Urinary bladder (tissue), 4 donors: ENCODE results near the gene AGPS. TPM values are rescaled to one million over a fixed set of nuclear protein-coding genes. Genes with fewer than 3 reads are reported as not detected.
"Not testable (repeated sequence)": the region's sequence is repeated elsewhere in the genome, so short reads cannot be mapped to it uniquely, and the experiment has no call there.

Source experiments
- DNase-seq: peaks from one replicate; pipeline ENCODE4 v3.0.0-alpha.2; 2015; ENCODE audit errors: extremely low spot score
- H3K27ac ChIP-seq: one replicate; pipeline ENCODE4 v1.5.1; 2013; ENCODE audit warnings: low read depth, mild to moderate bottlenecking, moderate library complexity
- H3K36me3 ChIP-seq: one replicate; pipeline ENCODE4 v1.6.1; 2013; ENCODE audit warnings: mild to moderate bottlenecking, moderate library complexity; ENCODE audit not compliant: insufficient read depth
- H3K4me1 ChIP-seq: one replicate; pipeline ENCODE4 v1.6.1; 2013; ENCODE audit warnings: mild to moderate bottlenecking, moderate library complexity; ENCODE audit not compliant: insufficient read depth
- H3K4me3 ChIP-seq: one replicate; pipeline ENCODE4 v1.5.1; 2013; ENCODE audit warnings: low read depth, low read length
- WGBS: extraction: QIAGEN DNeasy Blood & Tissue Kit; methylation state at CpG from one replicate; pipeline ENCODE4 v1.1.7; 2013; 5-methylcytosine and 5-hydroxymethylcytosine counted together
- polyA plus RNA-seq: library from polyadenylated mRNA; stranded (reverse); fragments of 200-250 nt; gene quantifications from one replicate; pipeline ENCODE4 v1.2.3, GENCODE V29; 2013
- total RNA-seq: library from RNA; depleted of rRNA; stranded (reverse); fragments of >200 nt; gene quantifications from one replicate; pipeline ENCODE4 v1.2.3, GENCODE V29; 2014
- donor health status: healthy with polysubstance abuse.
- donor health status: healthy.

The AGPS gene
- total and polyA plus RNA-seq, 2 donors, result 11.2 to 69.7 TPM

DNA sequence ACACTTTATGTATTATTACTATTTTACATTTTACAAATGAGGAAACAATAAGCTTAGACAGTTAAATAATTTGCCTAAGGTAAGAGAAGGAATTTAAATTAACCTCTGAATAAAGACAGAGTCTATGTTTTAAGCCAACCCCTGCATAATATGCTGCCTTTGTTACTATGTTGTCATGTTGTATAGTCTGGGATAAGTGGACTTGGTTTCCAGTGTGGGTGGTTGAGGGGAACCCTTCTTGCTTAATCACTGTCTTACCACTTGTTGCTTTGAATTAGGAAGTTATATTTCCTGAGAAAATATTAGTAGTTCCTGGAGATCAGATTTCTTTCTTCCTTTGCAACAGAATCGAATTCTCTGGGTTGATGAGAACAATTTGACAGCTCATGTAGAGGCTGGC, 52.6 kb downstream of the AGPS start:
- 77% methylated on average over 1 of the region's 1 CpG for WGBS
- Histone ChIP-seq H3K4me3 (no peak overlapping the region), H3K4me1 (no peaks in the 10 kb centered on the region), H3K27ac (no peak overlapping the region), H3K36me3 (peaks cover 2% of the 10 kb centered on the region)
- no peak for DNase-seq

DNA sequence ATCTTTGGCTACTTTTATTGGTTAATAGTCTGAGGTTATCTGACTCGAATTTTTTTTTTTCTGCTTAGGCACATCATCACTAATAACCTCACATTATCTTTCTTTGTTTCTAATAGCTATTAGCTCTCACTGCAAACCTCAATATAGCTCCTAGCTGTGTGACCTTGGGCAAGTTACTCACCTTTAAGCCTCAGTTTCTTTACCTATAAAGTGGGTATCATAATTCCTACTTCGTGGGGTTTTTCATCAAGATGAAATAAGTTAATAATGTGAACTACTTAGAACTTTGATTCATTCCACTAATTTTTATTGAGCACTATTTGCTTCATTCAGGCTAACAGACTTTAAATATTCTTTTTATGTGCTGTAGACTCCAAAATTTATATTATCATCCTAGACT, 55.5 kb downstream of the AGPS start:
- no peak for DNase-seq
- WGBS, result 87% methylated on average over 2 of the region's 2 CpGs
- H3K4me1 ChIP-seq, result no peaks in the 10 kb centered on the region
- peaks cover 2% of the 10 kb centered on the region for H3K36me3 ChIP-seq
- H3K4me3 ChIP-seq, result no peak overlapping the region
- H3K27ac ChIP-seq, result no peak overlapping the region

DNA sequence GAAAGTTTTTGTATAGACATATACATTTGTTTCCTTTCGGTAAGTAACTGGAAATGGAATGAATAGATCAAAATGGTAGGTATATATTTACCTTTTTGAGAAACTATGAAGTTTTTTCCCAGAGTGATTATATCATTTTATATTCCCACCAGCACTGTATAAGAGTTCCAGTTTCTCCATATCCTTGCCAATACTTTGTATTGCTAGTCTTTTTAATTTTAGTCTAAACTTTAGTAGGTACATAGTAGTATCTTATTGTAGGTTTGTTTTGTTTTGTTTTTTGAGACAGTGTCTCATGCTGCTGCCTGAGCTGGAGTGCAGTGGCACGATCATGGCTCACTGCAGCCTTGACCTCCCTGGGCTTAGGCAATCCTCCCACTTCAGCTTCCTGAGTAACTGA, 56.6 kb downstream of the AGPS start:
- 98% methylated on average over 2 of the region's 2 CpGs for WGBS
- H3K4me3 ChIP-seq, result no peak overlapping the region
- H3K27ac ChIP-seq, result no peak overlapping the region
- no peak for DNase-seq
- H3K4me1 ChIP-seq, result no peaks in the 10 kb centered on the region
- H3K36me3 ChIP-seq, result peaks cover 2% of the 10 kb centered on the region

DNA sequence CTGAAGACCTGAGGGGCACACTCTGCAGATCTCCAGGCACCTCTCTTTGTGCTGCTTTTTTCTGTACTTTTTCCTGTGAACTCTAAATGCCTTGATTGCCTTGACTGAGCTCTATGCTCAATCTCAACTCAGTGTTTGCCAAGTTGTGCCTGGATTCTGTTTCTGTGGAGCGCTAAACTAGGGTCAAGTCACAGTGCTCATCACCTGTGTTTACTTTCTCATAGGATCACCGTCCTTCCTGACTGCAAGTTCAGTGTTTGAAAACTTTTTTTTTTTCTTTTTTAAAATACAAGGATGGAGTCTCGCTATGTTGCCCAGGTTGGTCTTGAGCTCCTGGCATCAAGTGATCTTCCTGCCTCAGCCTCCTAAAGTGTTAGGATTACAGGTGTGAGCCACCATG, 62.6 kb downstream of the AGPS start:
- no peak for DNase-seq

DNA sequence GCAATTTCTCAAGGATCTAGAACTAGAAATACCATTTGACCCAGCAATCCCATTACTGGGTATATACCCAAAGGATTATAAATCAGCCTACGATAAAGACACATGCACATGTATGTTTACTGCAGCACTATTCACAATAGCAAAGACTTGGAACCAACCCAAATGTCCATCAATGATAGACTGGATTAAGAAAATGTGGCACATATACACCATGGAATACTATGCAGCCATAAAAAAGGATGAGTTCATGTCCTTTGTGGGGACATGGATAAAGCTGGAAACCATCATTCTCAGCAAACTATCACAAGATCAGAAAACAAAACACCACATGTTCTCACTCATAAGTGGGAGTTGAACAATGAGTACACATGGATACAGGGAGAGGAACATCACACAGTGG, 67.2 kb downstream of the AGPS start:
- not testable (repeated sequence) for H3K4me1 ChIP-seq, H3K36me3 ChIP-seq, H3K27ac ChIP-seq, DNase-seq, H3K4me3 ChIP-seq
- 99% methylated on average over 1 of the region's 1 CpG for WGBS

More for the DNA sequence above, 62.6 kb downstream of the AGPS start:
- whole genome bisulfite sequencing, result 94% methylated on average over 3 of the region's 3 CpGs
- no peaks in the 10 kb centered on the region for H3K36me3 ChIP-seq
- no peak overlapping the region for H3K27ac ChIP-seq
- H3K4me3 ChIP-seq, result no peak overlapping the region
- H3K4me1 ChIP-seq, result no peaks in the 10 kb centered on the region

DNA sequence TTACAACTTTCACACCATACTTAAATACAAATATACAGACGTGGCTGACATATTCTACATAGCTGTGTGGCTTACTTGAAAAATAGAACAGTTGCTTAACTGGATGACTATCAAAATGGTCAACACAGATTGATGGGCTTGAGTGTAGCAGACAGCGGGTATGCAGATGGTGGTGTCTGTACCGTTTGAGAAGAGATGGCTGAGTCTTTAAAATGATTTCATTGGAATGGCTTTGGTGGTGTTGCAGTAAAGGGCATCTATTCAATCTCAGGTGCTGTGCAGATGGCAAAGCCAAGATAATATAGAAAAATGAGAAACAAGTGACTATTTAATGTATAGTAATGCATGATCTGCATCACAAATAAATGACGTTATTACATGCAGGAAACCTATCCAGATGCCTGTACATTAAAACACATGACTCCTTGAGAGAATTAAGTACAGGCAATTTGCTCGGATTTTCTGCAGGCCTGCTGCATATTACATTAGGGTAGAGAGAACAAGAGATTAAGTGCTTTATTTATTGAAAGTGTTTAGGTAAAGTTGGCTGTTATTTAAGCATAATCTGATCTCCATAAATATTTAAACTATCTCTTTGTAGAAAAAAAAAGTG, 68.5 kb downstream of the AGPS start:
- H3K36me3 ChIP-seq, result peaks cover 7% of the 10 kb centered on the region
- no peak overlapping the region for H3K4me3 ChIP-seq
- H3K4me1 ChIP-seq, result no peaks in the 10 kb centered on the region
- 87% methylated on average over 5 of the region's 5 CpGs for WGBS
- H3K27ac ChIP-seq, result no peak overlapping the region
- DNase-seq, result no peak

DNA sequence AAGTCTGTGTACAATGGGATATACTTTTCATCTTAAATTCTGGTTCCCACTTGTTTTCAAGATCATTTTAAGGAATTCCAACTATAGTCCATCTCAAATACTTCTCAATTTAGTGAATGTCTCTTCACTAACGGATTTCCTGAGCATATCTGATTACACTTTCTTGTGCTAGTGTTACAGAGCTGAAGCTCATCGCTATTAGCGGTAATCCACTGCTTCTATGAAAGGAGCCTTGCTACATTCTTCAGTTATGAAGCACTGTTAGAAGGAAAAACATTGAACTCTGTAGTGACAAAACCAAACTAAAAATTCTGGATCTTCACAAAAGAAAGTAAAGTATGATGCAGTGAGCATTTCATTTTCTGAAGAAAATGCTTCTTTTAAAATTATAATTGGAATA, 72.0 kb downstream of the AGPS start:
- H3K4me1 ChIP-seq, result no peaks in the 10 kb centered on the region
- WGBS, result 84% methylated on average over 3 of the region's 3 CpGs
- H3K27ac ChIP-seq, result no peak overlapping the region
- no peak overlapping the region for H3K4me3 ChIP-seq
- no peak for DNase-seq
- peaks cover 7% of the 10 kb centered on the region for H3K36me3 ChIP-seq

DNA sequence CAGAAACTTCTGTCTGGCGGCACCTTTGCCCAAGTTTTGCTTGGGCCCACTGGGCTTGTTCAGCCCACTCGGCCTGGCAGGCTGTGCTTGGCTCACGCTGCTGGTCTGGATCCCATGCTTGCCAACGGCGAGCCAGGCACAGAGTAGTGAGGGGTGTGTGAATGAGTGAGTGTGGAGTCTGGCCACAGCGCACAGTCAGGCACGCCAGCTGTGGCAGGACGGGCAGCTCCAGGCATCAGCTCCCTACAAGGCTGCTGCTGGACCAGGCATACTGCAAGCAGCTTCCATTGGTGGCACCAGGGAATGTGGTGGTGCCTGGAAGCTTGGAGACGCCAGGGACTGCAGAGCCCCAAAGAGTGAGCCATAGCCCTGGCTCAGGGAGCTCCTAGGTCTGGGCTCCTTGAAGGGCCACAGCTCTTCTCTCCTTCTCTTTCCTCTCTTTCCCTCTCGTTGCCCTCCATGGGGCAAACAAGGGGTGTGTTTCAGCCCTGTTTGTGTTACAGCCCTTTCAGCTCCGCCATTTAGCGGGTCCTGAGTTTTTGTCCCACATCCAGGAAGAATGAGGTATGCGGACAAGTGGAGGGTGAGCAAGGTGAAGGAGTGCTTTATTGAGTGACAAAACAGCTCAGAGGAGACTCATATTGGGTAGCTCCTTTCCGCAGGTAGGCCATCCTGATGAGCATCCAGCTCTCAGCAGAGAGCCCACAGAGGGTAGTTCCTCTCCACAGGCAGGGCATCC, 73.0 kb downstream of the AGPS start:
- WGBS, result 98% methylated on average over 14 of the region's 14 CpGs
- H3K36me3 ChIP-seq, result peaks cover 7% of the 10 kb centered on the region
- H3K4me1 ChIP-seq, result no peaks in the 10 kb centered on the region
- H3K27ac ChIP-seq, result no peak overlapping the region
- H3K4me3 ChIP-seq, result no peak overlapping the region
- no peak for DNase-seq

DNA sequence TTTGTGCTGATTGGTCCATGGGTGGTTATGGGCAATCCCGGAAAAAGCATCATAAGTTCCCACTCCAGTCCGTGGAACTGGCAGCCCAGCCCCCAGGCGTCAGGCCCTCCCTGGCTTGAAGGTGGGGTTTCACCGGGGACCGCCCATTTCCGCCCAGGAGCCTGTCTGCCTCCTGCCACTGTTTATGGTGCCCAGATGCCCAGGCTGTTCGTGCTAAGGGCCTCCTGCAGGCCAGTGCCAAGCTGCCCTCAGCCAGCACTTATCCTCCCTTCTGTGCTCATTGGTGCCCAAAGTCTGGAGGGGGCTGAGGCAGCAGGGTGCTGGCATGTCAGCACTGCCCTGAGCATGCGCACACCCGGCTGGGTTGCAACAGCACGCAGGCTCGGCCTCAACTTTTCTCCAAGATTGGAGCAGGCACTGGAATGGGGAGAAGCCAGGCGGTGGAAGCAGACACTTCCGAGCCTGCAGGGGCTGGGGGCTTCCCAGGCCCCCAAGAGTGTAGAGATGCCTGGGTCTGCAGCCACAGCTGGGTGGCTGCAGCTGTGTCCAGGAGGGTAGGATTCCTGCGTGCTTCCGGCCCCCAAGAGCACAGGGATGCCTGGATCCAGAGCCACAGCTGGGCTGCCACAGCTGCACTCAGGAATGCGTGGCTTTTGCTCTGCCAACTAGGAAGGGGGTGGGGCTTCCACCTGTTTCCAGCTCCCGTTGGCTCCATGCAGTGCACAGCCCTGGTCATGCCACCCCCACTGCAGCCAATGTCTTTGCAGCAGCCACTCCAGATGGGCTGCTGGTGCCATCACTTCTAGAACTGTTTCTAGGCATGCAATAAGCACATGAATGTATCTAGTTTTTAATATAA, 74.0 kb downstream of the AGPS start:
- Histone ChIP-seq H3K36me3 (peaks cover 7% of the 10 kb centered on the region), H3K4me1 (no peaks in the 10 kb centered on the region), H3K4me3 (no peak overlapping the region), H3K27ac (no peak overlapping the region)
- WGBS, result 89% methylated on average over 17 of the region's 17 CpGs
- no peak for DNase-seq

DNA sequence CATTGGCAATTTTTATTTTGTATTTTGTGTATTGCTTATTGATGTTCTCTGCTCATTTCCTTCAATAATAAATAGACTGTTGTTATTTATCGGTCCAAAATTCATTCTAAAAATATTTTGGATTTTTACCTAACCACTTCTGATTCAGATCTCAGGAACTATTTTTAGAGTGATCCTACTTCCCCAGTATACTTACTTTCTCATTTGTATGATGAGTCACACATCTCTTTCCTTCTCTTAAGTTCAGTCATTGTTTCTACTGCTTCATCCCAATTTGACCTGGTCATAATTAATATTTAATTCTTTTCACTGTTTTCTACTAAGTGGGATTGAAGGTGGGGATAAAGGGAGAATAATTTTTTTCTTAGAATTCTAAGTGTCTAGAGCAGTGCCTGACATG, 75.1 kb downstream of the AGPS start:
- no peak for DNase-seq
- Histone ChIP-seq H3K4me1 (no peaks in the 10 kb centered on the region), H3K27ac (no peak overlapping the region), H3K36me3 (peaks cover 7% of the 10 kb centered on the region), H3K4me3 (no peak overlapping the region)
- WGBS, result 86% methylated on average over 1 of the region's 1 CpG

DNA sequence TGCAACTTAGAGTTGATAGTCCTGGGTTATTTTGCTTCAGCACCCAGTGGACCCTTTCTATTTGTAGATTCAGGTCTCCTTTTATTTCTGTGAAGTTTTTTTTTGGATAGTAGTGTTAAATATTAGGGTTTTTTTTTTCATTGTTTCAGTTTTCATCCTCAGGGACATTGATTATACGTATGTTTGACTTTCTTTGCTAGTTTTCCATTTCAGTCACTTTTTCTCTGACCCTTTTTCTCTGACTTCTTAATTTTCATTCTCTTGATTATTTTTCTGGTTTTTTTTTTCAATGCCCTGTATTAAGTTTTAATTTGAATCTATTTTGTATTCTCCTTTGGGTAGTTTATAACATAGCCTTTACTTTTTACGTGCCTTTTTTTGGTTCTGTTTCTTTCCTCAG, 79.4 kb downstream of the AGPS start:
- WGBS, result 98% methylated on average over 2 of the region's 2 CpGs
- no peak overlapping the region for H3K4me3 ChIP-seq
- H3K36me3 ChIP-seq, result peaks cover 3% of the 10 kb centered on the region
- no peak overlapping the region for H3K27ac ChIP-seq
- H3K4me1 ChIP-seq, result no peaks in the 10 kb centered on the region
- DNase-seq, result no peak

DNA sequence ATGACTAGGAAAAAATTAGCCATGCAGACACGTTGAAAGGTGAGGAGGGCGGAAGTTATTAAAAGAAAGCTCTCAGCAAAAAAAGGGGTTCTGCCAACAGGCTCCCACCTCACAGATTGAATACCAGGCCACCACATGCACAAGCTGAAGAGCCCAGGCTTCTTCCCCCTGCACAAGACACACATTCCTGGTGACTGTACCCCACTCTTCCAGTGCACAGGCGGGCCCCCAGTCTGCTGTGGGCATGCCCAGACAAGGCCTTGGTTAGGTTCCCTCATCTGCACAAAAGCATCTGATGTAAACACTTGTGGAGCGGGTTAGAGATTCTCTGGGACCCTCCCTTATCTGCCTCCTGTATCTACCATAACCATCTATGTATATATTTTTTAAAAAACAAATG, 81.7 kb downstream of the AGPS start:
- Histone ChIP-seq H3K4me1 (no peaks in the 10 kb centered on the region), H3K27ac (no peak overlapping the region), H3K4me3 (no peak overlapping the region), H3K36me3 (peaks cover 3% of the 10 kb centered on the region)
- no peak for DNase-seq
- WGBS, result 95% methylated on average over 4 of the region's 4 CpGs

DNA sequence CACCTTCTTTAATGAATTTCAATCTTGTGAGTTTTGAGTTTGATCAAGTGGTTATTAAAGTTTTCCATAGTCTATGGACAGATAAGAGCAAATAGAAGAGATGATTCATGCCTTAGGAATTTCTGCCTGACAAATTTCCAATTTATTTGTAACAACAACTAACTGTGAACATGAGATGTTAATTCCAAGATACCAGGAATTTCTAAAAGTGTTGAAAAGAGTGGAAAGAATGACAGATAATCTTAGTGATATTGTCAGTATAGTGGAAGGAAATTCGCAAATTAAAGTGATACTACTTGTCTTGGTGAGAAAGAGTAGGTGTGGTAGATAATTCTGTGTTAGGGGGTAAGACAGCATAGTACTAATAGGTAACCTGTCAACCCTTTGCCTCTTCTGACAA, 82.4 kb downstream of the AGPS start:
- no peak for DNase-seq
- no peak overlapping the region for H3K27ac ChIP-seq
- no peak overlapping the region for H3K4me3 ChIP-seq
- 86% methylated on average over 1 of the region's 1 CpG for WGBS
- no peaks in the 10 kb centered on the region for H3K4me1 ChIP-seq
- H3K36me3 ChIP-seq, result peaks cover 3% of the 10 kb centered on the region

DNA sequence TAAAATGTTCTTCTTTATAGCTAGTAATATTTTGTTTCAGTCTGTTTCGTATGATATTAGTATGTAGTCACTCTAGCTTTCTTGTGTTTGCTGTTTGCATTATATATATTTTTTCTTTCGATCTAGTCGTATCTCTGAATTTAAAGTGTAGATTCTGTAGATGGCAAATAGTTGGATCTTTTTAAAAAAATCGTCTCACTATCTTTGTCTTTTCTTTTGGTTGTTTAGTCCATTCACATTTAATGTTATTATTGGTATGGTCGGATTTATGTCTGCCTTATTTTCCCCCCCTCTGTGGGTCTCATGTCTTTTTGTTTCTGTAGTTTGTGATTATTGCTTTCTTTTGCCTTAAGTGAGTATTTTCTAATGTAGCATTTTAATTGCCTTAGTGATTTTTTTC, 84.3 kb downstream of the AGPS start:
- WGBS, result 99% methylated on average over 5 of the region's 5 CpGs
- DNase-seq, result no peak
- H3K4me3 ChIP-seq, result no peak overlapping the region

More for the DNA sequence above, 84.3 kb downstream of the AGPS start:
- no peaks in the 10 kb centered on the region for H3K4me1 ChIP-seq
- H3K27ac ChIP-seq, result no peak overlapping the region
- peaks cover 3% of the 10 kb centered on the region for H3K36me3 ChIP-seq
